Stomach (tissue), 4 donors: ENCODE measurements around the gene RAE1.

Experiments used
- CTCF ChIP-seq, 7 experiments: fragments of 450-650 bp in 4 of 7; fragments of 200-600 bp in 3 of 7; sonication (generic) in 3 of 7; IDR thresholded peaks; one replicate each; pipeline ENCODE4 v1.5.1; 2016 to 2019; ENCODE audit warnings: antibody characterized with exemption in 7 of 7, control low read depth in 2 of 7, mild to moderate bottlenecking in 1 of 7
- EP300 ChIP-seq: sonication (generic); formaldehyde crosslinking; IDR thresholded peaks from one replicate; pipeline ENCODE4 v1.6.1; 2017; ENCODE audit warnings: antibody characterized with exemption
- POLR2A ChIP-seq, 4 donors: fragments of 450-650 bp; IDR thresholded peaks; one replicate each; pipeline ENCODE4 v1.6.1; 2016; ENCODE audit warnings: antibody characterized with exemption in 4 of 4, control low read depth in 2 of 4, mild to moderate bottlenecking in 1 of 4, moderate library complexity in 1 of 4
- POLR2AphosphoS5 ChIP-seq, 3 donors: sonication (generic); formaldehyde crosslinking; IDR thresholded peaks; one replicate each; pipeline ENCODE4 v1.6.1; 2016; ENCODE audit warnings: antibody characterized with exemption in 3 of 3

GRCh38 chr20:57325632-57326356 lies 25.3 kb upstream of the RAE1 start:
- TF ChIP-seq CTCF (IDR thresholded peaks at IDR 0.05) = no peak
- no peak for TF ChIP-seq POLR2A (IDR thresholded peaks at IDR 0.05)
- TF ChIP-seq POLR2AphosphoS5 (IDR thresholded peaks at IDR 0.05) = no peak
- no peak for TF ChIP-seq EP300
